UCSD-AML1 (cell line): ENCODE data around the gene PNMA1.

Experiments used
- DNase-seq: peaks from one replicate; lab custom pipeline; 2025; ENCODE audit not compliant: unreplicated experiment; lab: John Stamatoyannopoulos, UW

PNMA1 gene, protein sequence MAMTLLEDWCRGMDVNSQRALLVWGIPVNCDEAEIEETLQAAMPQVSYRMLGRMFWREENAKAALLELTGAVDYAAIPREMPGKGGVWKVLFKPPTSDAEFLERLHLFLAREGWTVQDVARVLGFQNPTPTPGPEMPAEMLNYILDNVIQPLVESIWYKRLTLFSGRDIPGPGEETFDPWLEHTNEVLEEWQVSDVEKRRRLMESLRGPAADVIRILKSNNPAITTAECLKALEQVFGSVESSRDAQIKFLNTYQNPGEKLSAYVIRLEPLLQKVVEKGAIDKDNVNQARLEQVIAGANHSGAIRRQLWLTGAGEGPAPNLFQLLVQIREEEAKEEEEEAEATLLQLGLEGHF

DNA sequence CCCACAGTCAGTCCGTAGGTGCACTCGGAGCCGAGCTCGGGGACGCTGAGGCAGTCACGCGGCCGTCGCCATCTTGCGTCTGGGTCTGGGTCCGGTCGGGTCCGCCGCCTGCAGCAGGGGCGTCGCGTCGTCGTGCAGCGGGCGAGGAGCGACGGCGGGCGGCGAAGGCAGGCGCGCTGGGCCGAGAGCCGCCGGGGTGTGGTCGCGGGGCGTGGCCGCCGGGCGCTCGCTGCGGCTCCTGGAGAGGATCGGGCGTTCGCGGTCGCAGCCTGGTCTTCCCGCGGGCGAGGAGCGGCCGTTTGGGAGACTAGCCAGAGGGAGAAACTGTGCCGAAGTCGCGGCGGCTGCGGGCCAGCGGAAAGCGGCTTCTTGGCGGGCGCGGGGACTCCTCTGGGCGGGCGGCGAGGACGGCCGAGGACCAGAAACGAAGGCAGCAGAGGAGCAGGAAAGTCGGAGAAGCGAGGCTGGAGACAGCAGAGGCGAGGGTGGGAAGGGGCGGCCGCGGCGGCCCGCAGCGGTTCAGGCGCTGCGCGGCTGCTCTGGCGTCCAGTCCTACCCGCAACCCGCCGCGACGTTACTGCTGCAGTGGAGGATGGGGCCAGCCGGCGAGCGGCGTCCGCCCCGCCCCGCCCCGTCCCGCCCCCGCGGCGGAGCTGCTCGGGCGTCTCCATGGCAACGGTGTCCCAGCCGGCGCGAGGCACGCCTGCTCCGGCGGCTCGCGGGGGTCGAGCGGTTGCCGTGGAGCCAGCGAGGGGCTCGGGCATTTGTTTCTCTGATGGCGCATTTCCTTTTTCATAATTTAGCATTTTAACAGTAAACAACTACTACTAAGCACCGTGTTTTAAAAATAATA lies at the start of gene PNMA1:
PNMA1 (minus strand) TSS at position 582 of the 853 bp plus-strand sequence. CDS start 745 bp downstream, outside the sequence.
- peak; percentile 86 for DNase-seq

DNA sequence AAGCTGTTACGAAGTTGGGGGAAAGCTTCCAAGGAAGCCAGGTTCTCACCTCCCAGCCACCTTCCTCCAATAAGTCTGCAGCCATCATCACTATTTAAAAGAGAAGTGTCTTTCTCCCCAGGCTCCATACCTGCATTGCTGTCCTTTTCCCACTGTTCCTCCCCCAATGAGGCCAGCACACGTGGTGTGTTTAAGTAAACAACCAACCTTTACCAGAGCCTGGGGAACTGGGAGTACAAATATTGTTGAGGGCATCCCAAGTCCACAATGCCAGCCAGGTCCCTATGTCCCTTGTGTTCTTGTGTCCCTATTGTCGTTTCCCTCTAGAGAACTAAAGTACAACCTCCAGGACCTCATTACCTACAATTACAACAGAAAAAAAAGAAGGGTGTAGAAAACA lies 49.2 kb upstream of the PNMA1 start:
- no peak for DNase-seq

DNA sequence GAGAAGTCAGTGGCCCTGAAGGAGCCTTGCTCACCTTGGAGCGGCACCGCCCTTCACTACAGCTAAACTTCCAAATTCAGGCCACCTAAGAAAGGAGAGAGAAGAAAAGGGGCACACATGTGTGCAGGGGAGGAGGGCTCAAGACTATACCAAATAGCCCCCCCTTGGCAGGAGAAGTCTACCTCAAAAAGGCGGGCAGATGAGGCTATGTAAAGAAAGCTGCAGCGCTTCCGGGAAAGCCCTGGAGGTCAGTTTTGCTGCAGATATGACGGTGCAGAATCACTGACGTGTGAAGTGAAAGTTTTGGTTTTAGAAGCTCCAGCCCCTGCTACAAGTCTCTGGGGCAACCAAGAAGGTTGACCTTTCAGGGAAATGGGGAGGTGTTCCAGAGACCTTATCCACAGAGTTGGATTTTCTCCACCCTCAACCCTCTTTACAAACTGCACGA lies 48.2 kb upstream of the PNMA1 start:
- no peak for DNase-seq

DNA sequence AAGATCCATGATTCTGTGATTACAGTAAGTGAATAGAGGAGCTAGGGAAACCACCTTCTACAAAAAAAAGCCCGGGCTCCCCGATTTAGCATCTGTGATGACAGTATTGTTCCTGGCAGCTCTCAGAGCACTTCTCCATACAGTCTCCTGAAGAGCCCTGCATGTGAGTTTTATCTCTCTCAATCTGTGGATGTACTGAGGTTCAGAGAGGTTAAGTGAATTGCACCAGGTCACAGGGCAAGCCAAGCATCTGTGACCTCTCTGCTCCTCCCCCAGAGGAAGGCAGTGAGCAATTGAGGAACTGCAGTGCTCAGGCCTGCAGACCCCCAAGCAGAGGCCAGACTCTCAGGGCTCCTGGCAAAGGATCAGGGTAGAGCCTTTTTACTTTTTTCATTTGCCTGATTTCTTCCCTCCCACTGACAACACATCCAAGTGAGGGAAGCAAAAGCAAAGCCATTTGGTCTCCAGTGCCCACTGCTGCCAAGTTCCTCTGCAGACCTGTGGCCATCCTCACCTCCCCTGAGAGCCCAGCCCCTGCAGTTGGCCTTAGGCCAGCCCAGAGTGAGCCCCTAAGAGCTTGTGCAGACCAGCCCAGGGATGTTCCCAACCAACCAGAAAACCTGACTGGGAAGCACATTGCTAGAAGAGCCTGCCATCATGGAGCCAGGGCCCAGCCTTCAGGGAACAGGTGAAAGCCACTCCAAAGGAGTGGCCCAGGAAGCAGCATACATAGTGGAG lies 47.6 kb upstream of the PNMA1 start:
- no peak for DNase-seq

DNA sequence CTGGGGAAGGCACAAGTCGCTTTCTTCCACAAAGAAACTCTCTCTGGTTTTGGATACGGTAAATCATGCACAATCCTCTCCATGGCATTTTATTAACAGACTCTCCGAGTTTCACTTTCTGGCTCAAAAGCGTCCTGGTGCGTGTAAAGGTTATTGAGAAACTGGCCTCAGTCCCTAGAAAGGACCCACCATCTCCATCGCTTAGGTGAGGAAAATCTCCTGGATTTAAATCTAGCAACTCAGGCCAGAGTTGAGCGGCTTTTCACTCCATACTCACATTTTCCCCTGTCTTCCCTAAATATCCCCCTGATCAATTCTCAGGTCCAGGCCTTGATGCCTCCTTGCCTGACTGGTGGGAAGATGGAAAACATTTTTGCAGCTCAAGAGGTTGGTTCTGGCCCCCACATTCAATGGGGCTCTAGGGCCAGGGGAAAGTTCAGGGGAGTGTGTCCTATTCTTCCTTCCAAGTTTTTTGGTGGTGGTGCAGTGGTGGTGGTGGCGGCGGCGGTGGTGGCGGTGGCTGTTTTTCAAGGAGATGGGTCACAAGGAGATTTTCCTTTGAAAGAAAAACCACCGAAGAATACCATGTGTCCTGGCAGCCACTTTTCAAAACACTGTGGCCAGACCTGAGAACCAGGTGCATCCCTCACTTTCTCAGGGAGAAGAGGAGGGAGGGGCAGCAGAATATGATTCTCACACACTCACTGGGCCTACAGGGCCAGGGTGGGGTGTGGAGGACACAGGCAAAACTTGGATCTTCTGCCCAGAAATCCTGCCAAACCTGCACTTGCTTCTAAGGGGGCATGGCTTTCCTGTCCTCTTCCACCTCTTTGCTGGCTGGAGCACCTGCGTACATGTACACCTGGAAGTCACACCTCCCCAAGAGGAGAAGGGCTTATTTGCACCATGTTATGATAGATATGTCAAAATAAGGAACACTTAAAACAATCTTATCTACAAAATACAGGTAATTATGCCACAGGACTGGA lies 46.7 kb upstream of the PNMA1 start:
- no peak for DNase-seq

DNA sequence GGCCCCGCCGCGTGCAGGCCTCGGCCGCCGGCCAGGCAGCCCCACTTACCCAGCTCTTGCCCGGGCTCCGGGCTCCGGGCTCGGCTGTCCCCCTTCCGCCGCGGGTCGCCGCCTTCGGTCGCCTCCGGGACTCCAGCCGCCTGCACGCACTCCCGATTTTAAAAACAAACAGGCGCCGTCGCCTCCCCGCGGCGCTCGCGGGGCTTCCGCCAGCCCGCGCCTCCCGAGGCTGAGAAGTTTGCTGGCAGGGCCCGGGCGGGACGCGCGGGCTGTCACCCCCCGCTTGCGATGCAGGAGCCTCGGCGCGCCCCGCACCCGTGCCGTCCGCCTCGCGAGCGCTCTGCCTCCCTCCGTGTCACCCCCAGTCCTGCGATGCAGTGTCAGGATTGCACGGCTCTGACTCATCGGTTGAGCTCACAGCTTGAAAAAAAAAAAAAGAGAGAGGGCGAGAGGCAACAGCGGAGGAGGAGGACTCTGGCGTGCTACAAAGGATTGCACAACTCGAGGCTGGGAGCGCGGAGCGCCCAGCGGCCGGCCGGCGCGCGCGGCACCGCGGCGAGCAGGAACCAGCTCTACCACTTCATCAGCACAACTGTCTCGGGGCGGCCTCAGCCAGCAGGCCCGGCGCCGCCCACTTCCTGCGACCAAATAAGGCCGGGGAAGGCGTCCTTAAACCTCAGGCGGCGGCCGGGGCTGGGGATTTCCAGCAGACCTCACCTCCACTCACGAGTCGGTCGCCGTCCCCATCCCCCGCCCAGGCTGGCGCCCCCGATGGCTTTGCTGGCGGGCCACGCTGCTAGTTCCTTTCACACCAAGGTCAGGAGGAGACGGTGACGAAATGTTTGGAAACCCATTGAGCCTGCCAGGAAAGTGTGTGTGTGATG lies 45.8 kb upstream of the PNMA1 start:
- DNase-seq: peak; percentile 93

DNA sequence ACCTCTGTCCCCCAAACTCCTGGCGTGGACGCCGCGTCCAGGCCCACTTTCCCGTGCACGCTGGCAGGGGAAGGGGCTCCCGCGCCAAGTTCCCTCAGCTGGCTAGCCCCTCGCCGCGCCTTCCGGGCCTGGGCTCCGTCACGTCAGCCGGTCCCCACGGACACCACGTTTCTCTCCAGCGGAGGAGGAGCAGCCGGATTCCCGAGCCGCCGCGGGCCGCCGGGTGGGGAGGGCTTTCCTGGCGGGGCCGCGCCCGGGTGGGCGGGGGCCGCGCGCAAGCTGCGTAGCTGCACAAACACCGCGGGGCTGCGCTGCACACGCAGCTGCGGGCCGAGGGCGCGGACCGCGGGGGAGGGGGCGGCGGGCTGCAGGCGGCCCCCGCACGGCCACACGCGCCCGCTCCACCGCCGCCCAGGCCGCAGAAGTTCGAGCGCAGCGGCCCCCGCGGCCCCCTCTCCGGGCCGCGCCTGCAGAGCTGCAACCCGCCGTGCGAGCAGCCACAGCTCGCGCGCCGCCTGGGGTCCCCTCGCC lies 45.1 kb upstream of the PNMA1 start:
- DNase-seq: peak; percentile 63

DNA sequence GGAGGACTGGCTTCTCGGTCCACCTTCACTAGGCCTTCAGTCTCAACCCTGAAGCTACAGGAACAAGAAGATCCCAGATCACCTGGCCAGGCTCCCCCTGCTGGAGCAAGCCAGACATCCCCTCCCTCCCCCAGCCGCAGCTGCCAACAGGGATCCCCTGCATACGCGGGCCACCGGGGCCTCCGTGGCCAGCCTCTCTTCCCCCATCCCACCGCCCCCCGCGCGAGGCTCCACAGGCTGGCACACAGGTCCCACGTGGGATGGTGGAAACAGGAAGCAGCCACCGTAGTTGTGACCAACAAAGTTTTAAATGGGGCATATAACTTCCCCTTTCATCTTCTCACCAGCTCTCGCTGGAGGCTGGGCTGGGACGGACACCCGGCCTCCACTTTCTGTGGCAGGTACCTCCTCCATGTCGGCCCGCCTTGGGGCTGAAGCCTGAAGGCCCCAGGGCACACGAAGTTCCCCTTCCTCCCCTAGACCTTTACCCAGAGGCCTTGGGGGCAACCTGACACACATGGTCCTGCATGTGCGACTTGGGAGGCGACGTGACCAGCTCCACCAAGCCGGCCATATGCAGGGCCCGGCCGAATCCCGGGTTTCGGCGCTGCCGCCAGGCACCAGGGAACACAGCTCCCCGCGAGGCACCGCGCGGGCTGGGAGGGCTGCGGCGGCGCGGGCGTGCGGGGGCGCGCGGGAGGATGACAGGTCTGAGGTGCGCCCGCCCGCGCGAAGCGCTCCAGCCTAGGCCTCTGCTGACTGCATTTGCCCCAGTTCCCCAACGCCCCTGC lies 44.4 kb upstream of the PNMA1 start:
- DNase-seq: peak; percentile 91

DNA sequence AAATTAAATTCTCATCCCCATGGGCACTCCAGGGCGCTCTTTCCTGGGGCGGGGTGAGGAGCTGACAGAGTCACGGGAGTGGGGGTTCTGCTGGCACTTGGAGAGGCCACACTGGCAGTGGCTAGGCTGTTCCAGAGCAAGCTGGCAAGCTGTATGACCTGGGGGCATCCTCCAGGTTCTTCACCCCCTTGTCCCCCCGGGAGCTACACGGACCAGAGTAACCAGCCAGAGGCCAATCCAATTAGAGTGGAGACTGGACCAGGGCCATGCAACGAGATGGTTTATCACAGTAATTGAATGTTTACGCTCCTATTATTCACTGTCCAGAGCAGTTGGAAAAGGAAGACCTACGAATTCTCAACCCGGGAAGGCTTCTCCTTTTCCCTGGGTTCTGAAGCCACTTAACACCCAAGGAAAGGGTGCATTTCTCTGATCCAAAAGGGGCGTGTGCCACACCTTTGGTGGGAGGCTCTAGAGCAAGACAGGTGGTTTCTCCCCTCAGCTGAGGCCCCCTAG lies 43.8 kb upstream of the PNMA1 start:
- DNase-seq: no peak

DNA sequence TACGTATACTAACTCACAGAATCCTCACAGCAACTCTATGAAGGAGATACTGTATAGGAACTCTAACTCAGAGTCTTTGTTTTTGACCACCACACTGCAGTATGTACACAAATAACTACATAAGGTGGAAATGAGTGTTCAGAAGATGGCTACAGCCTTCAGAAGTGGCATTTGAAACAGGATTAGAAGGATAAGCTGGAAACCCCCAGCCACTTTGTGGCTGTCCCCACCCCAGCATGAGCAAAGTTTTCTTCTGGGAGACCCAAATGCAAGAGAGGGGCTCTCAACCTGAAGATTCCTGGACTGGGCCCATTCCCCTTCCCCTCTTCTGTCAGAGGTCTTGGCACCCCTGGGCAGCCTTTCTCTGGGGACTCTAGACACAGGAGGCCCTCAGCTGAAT lies 43.2 kb upstream of the PNMA1 start:
- DNase-seq: no peak

DNA sequence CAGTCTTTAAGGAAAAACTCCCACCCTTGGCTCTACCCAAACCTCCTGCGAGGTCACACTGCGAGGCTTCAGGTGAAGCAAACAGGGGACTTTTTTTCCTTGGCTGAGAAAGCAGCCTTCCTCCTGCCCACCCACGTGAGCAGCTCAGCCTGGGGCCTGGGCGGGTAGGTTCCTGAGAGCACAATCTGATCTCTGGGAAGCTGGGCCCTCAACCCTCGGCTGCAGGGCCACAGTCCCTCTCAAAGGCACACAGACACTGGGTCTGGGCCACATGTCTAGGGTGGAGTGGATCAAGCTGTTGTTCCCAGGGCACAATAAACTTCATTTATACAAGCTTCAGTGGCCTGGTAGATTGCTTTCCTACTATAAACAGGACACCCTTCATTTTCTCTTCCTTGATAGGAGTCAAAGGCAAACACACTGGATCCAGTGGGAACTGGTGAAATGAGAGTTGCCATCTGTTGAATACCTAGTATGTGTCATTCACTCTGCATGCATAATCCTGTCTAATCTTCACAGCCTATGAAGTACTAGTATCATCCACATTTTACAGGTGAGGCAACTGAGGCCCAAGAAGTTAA lies 41.3 kb upstream of the PNMA1 start:
- peak; percentile 39 for DNase-seq

DNA sequence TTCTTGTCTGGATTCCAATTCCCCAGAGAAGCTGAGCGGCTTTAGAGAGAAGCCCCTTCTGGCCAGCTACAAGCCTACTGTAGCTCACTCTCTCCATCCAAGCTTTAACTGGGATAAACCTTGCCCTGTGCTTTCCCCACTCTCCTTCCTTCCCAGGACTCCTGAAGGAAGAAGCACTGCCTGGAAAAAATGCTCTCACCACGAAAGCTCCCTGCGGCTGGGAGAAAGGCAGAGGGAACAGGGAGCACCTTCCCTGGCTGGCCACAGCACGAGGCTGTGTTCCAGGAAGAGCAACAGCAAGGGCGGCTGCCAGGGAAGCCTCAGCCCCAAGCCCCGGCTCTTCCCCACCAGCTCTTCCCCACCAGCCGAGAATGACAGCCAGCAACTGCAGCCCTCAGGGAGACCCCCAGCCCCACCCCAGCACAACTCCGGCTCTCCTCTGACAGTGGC lies 40.8 kb upstream of the PNMA1 start:
- DNase-seq: peak; percentile 40

DNA sequence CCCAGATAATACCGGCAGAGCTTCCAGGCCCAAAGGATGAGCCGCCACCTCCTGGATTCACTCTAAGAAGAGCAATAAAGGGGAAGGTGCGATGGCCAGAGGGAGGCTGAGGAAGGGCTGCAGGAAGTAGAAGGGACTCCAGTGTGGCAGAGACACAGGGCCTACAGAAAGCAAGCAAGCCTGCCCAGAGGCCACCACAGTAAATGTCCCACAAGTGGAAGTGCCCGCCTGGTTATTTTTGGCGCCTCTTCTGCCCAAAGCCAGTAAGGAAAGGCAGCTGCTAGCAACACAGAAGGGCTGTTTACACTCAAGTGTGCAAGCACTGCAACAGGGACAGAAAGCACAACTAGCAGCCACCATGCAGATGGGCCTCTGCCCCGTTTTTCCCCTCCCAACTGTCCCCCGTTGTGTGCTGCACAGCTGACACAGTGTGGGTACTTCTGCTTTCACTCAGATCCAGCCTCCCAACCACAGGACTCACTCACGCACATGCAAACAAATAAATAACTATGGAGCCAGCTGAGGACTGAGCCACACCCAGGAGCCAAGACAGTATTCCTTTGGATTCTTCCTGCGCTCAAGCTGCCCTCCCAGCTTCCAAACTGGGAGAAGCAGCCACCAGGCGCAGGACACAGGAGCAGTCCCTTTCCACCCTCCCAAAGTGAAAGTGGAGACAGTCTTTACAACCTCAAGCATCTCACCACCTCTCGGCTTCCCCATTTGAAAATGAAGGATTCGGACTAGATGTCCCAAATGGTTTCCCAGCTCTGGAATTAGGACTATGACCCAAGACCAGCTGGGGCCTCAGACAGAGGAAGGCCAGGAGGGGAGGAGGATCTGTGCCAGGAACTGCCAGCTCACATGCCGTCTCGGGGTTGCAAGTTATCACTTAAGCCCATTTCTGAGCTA lies 40.0 kb upstream of the PNMA1 start:
- peak; percentile 80 for DNase-seq

DNA sequence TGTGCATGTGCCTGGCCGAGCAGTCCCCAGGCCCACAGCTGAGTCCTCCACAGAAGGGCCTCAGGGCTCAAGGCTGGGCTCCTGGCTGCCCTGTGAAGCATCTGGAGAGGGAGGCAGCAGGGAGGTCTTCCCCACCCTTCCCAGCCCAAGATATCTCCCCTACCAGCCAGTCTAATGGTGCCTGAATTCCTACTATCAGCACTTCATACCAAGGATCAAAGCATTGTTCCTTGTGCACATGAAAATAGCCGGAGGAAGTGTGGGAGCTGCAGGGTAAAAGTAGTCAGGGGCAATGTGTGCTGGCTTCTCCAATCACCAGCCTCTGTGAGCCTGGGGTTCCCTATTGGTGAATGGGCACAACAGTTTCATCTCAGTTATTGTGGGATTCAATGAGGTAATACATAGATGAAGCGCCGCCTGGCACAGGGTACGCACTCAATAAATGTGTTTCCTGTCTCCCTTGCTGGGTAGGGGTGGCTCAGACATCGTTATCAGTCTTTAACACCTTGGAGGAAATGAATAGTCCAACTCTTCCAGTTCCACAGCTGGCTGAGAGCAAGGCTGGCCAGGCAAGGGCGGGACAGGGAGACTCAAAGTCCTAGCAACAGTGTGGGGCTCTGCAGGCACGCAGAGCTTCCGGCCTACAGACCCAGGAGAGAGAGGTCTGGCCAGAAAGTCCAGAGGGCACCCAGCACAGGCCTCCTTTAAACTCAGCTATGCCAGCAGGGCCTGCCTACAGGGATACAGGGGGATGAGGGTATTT lies 39.1 kb upstream of the PNMA1 start:
- peak; percentile 87 for DNase-seq

DNA sequence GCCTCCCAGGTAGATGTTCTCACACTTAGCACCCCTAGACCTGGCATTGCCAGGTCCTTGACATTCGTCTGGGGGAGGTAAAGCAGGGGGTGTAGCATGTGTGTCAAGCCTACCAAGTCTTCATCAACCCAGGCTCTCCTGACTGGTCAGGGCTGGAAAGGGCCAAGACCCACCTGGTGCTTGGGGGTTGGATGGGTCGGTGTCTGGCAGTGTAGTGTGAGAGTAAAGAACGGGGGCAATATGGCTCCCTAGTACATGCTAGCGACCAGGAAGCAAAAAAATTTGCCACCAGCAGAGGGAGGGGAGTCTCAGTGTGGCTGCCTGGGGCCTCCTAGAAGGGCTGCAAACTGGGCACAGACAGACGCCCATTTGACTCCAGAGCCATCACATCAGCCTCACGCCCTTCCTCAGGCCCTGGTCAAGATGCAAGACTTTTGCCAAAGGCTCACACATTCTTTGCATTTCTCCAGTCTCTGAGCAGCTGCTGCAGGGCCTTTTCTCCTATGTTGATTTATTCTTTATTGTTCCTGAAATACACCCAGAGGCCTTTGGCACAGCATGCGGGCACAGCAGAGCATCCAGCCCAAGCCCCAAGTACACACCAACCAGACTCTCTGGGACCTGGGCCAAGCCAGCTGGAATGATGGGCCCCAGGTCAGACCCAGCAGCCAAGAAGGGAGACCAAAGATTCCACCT lies 38.3 kb upstream of the PNMA1 start:
- DNase-seq: no peak
